NCI-H2196 (cell line): Measurements from ENCODE around the gene CDC25B.
"Not testable (repeated sequence)": the region's sequence is repeated elsewhere in the genome, so short reads cannot be mapped to it uniquely, and the experiment has no call there.

Experiments used
- DNase-seq: peaks from one replicate; lab custom pipeline; 2025; ENCODE audit not compliant: unreplicated experiment; lab: John Stamatoyannopoulos, UW

Gene CDC25B

DNA sequence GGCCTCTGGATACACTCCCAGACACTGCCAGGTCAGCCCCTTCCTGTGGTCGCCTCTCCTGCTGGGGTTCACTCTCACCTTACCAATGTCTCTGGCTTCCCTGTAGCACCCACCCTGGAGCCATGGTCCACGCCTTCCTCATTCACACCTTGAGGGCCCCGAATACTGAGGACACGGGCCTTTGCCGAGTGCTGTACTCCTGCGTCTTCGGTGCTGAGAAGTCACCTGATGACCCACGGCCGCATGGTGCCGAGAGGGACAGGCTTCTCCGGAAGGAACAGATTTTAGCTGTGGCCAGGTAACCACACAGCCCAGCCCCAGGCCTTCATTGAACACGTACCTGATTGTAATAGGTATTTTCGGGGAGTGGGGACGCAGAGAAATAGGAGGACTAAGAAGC, 25.9 kb downstream of the CDC25B start:
- DNase-seq = no peak

DNA sequence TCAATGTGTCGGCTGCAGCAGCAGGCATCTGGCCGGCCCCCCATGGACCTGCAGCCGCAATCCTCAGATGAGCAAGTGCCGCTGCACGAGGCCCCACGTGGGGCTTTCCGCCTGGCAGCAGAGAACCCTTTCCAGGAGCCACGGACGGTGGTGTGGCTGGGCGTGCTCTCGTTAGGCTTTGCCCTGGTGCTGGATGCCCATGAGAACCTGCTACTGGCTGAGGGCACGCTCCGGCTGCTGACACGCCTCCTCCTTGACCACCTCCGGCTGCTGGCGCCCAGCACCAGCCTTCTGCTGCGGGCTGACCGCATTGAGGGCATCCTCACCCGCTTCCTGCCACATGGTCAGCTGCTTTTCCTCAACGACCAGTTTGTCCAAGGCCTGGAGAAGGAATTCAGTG, 27.8 kb downstream of the CDC25B start:
- no peak for DNase-seq

DNA sequence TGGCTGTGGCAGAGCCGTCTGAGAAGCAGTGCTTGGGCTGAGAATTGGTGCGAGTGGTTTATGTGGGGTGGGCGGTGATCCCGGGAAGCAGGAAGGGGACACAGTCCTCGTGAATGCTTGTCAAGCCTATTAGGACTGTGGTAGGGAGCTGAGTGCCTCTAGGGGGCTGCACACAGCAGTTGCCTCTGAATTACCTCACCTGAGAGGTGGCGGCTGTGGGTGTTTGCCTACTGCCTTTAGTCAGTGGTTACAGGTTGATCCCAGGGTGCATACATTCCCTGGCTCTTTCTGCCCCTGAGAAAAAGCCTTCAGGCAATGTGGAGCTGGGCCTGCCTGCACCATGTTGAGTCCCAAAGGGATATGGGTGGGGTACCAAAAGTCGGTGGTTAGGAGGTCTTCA, 29.4 kb downstream of the CDC25B start:
- no peak for DNase-seq

DNA sequence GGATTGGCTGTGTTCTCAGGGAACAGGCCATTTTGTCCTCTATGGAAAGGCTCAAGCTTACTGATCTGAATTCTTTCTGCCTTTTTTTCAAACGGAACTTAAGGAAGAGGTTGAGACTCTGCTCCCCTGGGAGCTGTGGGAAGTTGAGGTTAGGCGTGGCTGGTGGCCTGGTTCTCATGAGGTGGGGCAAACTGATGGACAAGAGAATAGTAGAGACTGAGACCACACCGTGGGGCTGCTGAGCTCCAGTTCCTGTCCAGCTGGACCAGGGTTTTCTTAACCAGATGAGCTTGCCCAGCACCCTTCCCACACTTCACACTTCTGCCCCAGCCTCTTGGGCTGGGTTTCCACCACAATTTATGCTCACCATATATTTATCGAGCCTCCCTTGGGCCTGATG, 30.3 kb downstream of the CDC25B start:
- no peak for DNase-seq

DNA sequence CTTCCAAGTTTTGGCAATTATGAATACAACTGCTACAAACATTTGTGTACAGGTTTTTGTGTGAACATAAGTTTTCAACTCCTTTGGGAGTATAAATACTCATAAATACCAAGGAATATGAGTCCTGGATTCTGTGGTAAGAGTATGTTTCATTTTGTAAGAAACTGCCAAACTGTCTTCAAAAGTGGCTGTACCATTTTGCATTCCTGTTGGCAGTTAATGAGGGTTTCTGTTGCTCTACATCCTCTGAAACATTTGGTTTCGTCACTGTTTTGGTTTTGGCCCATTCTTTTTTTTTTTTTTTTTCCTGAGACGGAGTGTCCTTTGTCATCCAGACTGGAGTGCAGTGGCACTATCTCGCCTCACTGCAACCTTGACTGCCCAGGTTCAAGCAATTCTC, 32.7 kb downstream of the CDC25B start:
- DNase-seq = no peak

DNA sequence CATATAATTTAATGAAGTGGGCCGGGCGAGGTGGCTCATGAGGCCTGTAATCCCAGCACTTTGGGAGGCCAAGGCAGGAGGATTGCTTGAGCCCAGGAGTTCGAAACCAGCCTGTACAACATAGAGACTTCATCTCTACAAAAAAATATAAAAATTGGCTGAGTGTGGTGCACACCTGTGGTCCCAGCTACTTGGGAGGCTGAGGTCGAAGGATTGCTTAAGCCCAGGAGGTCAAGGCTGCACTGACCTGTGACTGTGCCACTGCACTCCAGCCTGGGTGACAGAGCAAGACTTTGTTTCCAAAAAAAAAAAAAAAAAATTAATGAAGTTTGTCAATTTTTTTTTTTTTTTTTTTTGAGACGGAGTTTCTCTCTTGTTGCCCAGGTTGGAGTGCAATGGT, 33.8 kb downstream of the CDC25B start:
- not testable (repeated sequence) for DNase-seq

DNA sequence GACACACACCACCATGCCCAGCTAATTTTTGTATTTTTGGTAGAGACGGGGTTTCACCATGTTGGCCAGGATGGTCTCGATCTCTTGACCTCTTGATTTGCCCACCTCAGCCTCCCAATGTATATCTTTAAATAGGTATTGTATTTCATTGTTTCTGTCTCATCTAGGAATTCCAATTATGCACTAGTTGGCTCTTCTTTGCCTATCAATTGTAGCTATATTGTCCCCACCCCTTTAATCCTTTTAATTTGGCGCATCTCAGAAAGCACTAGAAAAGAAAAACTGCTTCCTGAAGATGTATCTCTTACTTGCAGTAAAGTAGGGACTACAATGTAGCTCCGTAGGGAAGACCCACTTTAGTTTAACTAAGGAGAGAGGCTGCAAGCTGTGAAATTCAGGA, 40.0 kb downstream of the CDC25B start:
- no peak for DNase-seq

DNA sequence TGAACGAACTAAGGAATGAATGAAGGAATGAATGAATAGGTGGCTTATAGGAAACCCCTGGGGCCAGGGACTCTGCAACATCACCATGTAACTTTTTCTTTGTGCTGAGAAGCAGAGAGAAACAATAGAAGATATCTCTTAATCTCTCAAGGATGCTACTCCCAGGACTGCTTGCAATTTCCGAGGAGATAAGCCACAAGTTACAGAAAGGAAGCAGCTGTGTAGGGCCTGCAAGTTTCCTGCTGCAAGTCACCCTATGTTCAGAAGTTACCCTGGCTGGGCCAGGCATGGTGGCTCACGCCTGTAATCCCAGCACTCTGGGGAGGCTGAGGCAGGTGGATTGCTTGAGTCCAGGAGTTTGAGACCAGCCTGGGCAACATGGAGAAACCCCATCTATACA, 43.2 kb downstream of the CDC25B start:
- DNase-seq = no peak

DNA sequence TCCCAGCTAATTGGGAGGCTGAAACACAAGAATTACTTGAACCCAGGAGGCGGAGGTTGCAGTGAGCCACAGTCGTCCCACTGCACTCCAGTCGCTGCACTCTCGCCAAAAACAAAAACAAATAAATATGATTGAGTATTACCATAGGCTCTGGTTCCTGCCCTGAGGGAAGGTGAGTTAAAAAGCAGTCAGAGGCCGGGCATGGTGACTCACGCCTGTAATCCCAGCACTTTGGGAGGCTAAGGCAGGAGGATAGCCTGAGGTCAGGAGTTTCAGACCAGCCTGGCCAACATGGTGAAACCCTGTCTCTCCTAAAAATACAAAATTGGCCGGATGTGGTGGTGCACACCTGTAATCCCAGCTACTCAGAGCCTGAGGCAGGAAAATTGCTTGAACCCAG, 44.1 kb downstream of the CDC25B start:
- not testable (repeated sequence) for DNase-seq

DNA sequence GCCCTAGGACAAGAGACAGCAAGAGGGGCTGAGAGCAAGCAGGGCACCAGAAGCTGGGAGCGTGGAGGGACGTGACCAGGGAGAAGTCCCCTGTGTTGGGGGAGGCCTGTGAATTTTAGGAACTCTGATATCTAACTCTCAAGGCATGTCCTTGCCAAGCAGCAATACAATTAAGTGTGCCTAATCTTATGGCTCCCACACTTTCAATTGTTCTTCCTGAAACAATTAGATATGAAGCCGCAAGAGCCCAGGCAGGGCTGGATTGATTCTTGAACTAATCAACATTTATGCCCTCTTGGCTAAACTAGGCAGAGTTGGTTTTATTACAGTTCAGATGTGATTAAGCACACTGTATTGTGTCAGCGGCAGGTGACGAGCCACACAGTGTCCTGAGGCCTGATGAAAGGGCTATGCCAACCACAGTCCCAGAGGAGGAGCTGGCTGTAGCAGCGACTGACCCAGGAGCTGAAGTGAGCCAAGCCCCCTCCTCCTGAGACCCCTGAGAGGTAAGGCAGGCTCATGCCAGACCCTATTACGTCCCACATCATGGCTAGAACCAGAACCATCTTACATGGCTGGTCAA, 46.3 kb downstream of the CDC25B start:
- DNase-seq = no peak

DNA sequence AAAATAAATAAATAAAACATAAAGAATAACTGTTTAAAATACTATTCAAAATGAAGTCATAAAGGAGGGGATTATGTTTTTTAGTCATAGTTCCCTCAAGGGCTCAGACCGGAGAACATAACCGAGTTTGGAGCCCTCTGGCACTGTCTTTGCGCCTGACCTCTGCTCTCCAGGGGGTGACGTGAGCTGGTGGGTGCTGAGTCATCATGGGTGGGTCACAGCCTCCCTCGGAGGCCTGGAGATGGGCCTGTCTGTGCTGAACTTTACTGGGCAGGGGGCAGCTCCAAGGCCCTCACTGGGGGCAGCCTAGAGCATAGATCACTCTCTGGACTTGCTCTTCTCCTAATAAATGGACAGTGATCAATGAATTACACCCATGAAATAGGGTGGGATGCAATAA, 47.4 kb downstream of the CDC25B start:
- DNase-seq = no peak

DNA sequence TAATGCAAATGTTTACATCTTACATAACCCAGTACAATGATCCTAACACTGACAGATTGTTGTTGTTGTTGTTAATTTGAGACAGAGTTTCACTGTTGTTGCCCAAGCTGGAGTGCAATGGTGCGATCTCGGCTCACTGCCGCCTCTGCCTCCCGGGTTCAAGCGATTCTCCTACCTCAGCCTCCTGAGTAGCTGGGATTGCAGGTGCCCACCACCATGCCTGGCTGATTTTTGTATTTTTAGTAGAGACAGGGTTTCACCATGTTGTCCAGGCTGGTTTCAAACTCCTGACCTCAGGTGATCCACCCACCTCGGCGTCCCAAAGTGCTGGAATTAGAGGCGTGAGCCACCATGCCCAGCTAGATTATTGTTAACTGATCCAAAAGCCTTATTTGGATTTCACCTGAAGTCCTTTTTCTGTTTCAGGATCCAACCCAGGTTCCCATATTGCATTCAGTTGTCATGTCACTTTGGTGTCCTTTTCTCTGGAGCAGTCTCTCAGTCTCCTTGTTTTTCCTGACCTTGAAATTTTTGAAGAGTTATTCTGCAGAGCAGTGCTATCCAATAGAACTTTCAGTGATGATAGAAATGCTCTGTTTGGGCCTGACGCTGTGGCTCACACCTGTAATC, 48.0 kb downstream of the CDC25B start:
- not testable (repeated sequence) for DNase-seq

DNA sequence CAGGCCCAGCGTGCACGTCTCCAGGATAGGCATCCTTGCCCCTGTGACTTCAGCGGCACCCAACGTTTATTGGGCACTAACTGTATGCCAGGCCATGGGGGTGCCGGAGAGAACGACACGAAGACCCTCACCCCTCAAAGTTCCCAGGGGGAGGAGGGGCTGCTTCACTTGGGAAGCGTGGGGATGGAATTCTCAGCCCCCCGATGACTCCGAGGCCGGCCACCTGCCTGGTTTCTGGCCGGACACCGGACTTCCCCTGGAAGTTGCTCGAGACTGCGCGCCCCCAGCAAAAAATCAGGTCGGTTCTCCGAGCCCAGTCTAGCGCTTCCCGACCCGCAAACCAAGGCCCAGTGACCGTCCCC, 50.2 kb downstream of the CDC25B start:
- DNase-seq = no peak

DNA sequence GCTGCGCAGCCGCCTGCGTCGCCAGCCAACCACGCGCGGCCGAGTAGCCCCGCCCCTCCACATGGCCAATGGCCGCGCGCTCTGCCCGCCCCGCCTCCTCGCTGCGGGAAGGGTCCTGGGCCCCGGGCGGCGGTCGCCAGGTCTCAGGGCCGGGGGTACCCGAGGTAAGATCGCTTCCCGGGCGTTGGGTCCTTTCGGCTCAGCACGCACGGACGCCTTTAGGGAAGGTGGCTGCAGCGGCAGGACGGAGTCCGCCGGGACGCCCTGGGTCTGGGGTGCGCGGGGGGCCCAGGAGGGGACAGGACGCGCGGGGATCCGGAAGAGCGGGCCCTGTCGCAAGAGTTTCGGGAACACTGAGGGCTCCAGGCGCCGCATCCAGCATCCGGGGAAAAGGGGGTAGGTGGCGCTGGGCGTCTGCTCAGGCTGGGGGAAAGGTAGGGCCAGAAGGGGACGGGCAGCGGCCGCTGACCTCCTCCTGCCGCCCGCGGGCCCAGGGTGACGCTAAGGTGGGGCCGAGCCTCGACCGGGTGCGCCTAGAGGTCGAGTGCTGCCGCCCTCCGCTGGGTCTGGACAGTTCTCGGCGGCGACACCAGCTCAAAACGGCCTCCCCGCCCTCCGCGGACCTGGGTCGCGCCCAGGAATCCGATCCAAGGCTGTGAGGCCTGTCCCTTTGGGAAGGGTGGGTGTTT, 50.8 kb downstream of the CDC25B start, which contains the start of gene MAVS:
MAVS (plus strand) TSS at position 95 of the 689 bp plus-strand sequence. CDS start 7,791 bp downstream, outside the sequence.
- DNase-seq = peak; percentile 79

DNA sequence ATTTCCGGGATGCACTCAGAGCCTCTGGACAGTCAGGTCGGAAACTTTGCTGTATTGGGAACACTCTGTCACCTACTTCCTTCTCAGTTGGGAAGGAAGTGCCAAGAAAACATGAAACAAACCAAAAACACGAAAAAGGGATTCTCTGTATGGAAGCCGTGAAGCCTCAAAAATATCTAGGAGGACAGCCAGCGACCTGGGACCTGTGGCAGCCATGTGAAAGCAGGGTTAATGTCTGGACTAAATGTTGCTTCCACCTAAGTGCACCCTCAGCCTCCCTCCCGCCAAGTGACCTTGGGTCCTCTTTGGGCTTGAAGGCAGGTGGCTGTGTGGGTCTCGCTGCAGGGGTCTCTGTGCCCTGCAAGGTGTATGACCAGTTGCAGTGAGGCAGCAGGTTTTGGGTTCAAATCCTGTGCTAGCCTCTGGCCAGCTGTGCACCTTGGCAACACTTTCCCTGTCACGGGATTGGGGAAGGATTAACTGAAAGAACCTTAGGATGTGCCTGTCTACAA, 51.4 kb downstream of the CDC25B start:
- no peak for DNase-seq

DNA sequence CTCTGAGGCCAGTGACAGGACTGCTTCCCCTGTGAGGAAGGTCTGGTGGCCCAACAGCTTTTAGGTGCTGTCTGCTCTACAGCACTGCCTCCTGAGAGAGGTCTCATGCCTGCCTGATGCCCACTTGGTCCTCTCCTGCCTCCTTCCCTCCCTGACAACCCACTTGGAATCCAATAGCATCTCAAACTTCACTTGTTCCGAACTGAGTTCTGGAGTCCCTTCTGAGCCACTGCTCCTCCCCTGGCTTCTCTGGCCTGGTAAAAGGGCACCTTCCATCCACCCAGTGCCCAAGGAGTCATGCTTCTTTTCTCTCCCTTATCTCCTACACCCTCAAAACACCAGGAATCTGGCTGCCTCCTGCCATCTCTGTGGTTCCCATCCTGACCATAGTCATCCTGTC, 52.5 kb downstream of the CDC25B start:
- no peak for DNase-seq

DNA sequence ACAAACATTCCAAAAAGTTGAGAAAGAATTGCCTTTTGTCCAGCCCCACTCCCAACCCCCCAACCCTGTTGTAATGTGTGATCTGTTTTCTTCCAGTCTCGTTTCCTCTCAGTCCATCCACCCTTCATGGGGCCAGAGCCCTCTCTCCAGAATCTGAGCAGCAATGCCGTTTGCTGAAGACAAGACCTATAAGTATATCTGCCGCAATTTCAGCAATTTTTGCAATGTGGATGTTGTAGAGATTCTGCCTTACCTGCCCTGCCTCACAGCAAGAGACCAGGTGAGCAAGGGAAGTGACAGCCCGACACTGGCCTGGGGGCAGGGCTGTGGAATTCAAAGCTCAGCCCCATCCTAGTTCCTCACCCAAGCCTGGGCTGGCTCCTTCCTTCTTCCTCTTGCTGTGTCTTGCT, 58.4 kb downstream of the CDC25B start:
- no peak for DNase-seq
